Retina (tissue), 1 donor: Measurements from ENCODE around the gene STH.
"Not testable (repeated sequence)": the region's sequence is repeated elsewhere in the genome, so short reads cannot be mapped to it uniquely, and the experiment has no call there.

Source experiments
- DNase-seq: peaks from one replicate; pipeline ENCODE4 v3.0.0-alpha.2; 2016

Gene STH, protein sequence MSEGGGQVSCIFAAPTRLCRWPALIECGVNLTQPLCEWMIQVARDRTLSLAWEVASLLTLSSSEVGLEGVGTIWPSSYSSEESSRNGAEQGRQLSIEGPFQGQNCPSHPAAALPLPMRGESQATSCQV

DNA sequence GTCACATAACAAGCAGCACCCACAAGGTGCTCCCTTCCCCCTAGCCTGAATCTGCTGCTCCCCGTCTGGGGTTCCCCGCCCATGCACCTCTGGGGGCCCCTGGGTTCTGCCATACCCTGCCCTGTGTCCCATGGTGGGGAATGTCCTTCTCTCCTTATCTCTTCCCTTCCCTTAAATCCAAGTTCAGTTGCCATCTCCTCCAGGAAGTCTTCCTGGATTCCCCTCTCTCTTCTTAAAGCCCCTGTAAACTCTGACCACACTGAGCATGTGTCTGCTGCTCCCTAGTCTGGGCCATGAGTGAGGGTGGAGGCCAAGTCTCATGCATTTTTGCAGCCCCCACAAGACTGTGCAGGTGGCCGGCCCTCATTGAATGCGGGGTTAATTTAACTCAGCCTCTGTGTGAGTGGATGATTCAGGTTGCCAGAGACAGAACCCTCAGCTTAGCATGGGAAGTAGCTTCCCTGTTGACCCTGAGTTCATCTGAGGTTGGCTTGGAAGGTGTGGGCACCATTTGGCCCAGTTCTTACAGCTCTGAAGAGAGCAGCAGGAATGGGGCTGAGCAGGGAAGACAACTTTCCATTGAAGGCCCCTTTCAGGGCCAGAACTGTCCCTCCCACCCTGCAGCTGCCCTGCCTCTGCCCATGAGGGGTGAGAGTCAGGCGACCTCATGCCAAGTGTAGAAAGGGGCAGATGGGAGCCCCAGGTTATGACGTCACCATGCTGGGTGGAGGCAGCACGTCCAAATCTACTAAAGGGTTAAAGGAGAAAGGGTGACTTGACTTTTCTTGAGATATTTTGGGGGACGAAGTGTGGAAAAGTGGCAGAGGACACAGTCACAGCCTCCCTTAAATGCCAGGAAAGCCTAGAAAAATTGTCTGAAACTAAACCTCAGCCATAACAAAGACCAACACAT lies at the start of gene STH:
TSS of gene STH (plus strand) at position 264 of the 913 bp plus-strand sequence. CDS start at position 294, 30 bp downstream.
- no peak for DNase-seq

DNA sequence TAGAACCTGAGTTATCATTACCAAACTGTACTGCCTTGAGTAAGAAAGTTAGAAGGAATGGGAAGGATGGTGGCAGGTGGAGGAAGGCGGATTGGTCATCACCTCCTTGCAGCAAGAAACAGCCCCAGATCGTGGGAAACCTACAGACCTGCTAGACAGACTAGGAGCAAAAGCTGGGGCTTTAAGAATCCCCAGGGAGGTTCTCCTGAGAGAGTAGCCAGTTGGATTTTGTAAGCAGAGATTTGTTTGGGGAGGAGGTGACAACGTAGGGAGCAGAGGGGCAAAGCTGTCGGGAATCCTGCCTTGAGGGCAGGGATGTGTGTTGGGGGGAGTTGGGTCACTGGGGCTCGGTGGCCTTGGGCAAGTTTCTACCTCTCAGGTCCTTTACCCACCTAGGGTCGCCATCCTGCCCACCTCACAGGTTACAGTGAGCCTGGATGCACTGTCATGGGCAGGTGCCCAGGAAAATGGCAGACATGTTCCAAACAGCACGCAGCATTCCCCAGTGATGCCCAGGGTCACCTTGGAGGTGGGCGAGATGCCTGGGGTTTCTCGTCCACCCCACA lies 49.2 kb upstream of the STH start:
- DNase-seq: no peak

DNA sequence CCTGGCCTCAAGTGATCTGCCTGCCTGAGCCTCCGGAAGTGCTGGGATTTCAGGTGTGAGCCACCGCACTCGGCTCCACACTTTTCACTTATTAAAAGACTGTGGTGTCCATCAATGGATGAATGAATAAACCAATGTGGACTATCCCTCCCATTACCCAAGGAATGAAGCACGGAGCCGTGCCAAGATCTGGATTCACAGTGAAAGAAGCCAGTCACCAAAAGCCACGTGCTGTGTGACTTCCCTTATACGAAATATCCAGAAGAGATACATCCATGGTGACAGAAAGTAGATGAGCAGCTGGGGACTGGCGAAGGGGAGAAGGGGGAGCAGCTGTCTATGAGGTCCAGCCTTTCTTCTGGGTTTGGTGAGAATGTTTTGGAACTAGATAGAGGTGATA lies 48.2 kb upstream of the STH start:
- no peak for DNase-seq

DNA sequence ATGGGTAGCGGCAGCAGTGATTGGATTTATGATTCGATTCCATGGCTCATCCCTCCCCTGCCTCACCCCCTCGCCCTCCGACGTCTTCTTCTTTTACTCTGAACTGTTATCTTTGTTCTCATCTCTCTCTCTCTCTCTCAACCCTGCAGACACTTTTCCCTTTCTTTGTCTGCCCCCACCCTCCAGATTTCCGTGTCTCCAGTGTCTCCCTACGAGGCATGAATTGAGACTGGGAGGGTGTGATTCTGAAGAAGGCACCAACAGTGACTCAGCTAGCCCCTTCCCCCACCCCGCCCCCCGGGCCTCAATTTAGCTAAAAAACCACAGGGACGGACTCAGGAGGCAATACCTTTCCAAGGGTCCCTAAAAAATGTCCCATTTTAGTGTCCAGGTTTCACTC lies 47.6 kb upstream of the STH start:
- DNase-seq: no peak

DNA sequence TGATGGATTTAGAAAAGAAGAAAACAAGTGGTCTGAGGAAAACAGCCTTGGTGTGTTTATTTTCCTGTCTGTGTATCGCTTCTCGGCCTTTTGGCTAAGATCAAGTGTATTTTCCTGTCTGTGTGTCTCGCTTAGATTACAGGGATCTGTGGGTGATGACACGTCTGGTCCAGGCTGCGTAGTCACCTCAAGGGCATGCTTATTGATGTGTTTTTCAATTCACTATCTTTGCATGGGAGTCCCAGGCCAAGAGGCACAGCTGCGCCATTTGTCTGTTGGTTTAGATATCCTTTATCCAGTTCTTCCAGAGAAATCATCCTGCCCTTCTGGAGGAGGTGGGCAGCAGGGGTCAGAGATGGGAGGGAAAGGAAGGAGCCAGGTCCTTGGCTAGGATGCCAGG lies 47.1 kb upstream of the STH start:
- DNase-seq: no peak

DNA sequence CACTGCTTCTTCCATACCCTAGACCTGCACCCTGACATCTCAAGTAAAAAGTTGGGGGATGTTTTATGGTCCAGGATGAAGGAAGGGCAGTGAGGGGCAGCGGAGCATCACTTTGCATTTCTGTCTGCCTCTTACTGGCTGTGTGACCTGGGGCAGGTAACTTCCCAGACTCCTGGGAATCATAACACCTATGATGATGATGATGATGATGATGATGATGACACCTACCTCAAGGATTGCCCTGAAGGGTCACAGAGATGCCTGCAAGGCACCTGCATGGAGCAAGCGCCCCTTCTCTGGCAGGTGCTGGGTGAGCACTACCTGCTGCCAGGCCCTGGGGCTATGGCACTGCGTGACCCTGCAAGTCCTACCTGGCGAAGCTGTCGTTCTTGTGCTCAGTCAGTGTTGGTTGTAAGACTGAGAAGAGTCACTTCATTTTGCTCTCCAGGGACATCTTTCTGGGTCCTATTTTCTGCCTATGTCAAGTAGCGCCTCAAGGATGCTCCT lies 46.2 kb upstream of the STH start:
- DNase-seq: no peak

DNA sequence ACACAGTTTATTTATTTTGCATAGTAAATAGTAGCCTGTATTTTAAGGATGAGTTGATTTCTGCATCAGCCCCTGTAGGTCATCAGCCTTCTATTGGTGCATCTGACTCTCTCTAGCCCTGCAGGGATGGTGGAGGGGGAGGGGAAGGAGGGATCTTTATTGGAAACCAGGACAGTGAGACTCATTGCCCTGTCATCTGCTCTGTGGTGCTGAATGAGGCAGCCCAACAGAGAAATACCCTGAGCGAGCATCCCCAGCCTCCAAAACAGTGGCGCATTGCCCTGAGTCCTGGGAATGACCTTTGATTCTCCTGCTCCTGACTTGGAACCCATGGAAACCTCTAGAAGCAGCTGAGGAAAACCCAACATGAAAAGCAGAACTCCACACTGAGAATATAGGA lies 45.5 kb upstream of the STH start:
- DNase-seq: peak; percentile 22

DNA sequence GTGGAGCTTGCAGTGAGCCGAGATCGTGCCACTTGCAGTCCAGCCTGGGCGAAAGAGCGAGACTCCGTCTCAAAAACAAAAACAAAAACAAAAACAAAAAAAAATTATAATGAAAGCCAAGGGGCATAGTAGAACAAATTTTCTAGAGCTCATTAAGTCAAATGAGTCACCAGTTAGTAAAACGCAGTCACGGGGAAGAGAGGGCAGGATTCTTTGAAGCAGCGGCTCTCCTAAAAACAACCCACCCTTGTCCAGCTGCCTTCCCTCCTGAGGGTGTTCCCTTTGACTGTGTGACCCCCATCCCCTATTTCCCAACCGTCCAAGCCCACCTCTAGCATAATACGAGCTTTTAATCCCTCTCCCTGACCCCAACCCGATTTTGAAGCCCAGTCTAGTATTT lies 44.1 kb upstream of the STH start:
- DNase-seq: no peak

DNA sequence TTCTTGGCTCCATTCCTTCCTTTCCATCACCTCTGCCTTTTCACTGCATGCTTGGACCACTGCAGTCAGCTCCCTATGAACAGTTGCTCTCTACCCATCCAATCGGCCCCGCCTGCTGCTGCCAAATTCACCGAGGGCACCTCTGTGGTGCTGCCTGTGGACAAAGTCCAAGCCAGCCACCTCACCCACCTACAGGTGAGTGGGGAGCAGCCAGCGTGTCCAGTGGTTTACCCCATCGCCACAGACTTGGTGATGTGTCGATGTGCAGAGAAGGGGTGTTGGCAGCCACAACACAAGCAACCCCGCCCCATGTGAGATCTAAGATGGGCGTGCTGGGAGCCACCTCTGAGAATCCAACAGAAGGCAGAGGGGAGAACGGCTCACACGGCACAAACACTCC lies 43.7 kb upstream of the STH start:
- no peak for DNase-seq

DNA sequence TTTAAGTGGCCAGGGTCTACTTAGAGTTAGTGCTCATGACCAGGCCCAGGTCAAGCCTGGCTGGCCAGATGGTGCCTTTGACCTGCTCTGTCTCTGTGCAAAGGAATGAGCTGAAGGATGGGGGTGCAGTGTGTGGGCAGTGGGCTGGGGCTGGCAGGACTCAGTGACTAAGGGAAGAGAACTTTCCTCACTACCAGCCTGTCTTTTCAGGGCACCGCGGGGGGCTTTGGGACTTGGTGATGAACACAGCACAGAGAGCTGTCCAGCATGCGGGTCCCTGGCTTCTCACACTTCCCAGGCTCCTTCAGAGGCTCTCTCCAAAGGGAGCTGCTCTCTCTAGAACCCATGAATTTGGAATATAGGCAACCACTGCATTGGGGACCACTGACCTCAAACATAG lies 43.0 kb upstream of the STH start:
- DNase-seq: no peak

DNA sequence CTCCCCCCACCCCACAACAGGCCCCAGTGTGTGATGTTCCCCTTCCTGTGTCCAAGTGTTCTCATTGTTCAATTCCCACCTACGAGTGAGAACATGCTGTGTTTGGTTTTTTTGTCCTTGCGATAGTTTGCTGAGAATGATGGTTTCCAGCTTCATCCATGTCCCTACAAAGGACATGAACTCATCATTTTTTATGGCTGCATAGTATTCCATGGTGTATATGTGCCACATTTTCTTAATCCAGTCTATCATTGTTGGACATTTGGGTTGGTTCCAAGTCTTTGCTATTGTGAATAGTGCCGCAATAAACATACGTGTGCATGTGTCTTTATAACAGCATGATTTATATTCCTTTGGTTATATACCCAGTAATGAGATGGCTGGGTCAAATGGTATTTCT lies 42.3 kb upstream of the STH start:
- not testable (repeated sequence) for DNase-seq

DNA sequence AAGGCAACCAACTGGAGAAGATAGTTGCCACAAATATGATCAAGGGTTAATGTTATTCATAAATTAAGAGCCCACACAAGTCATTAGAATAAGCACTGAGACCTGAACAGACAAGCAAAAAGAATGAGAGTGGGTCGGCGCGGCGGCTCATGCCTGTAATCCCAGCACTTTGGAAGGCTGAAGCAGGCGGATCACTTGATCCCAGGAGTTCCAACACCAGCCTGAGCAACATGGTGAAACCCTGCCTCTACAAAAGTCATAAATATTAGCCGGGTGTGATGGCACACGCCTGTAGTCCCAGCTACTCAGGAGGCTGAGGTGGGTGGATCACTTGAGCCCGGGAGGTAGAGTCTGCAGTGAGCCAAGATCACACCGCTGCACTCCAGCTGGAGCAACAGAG lies 40.7 kb upstream of the STH start:
- DNase-seq: no peak

DNA sequence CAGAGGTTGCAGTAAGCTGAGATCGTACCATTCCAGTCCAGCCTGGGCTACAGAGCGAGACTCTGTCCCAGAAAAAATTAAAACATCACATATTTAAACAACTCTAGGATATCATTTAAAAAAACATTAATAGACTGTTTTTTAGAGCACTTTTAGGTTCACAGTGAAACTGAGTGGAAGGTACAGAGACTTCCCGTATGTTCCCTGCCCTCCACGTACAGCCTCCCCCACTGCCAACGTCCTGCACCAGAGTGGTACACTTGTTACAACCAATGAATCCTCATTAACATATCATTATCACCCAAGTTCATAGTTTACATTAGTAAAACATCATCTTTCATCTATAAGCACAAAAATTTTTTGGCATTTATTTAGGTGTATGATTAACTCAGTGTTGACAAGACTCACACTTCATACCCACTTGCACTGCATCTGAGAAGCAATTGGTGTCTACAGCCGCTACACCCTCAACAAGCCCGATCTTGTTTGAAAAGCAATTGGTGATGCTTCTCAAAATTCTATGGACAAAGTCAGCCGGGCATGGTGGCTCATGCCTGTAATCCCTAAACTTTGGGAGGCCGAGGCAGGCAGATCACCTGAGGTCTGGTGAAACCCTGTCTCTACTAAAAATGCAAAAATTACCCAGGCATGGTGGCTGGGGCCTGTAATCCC lies 39.9 kb upstream of the STH start:
- no peak for DNase-seq

DNA sequence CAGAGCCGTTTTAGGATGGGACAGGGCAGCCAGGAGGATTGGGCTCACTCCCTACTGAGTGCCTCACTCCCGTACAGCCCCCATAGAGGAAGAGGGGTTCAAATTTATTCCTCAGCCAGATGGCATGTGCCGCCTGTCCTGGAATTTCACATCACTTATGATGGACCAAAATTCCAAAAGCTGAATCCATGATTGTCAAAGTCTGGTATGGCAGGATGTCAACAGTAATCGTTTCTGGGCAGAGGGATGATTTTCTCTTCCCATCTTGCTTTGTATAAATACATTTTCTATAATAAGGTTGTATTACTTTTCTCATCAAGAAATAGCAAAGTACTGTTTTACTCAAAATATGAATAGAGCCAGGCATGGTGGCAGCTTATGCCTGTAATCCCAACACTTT lies 38.7 kb upstream of the STH start:
- DNase-seq: no peak

DNA sequence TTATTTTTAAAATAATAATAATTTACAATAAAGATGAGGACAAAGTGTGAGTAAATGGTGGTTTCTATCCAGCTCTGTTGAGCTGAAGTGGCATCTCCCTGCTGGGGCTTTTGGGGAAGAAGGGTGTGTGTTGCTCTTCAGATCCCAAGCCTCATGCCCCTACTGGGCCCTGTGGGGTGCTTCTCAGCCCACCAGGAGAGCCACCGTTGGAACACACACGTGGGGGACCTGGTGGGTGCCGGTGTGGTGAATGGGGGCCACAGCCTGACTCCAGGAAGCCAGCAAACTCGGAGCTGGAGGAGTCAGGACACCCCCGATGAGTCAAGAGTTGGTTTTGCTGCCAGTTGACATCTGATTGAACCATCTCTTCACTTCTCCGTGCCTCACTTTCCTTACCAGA lies 37.8 kb upstream of the STH start:
- no peak for DNase-seq

DNA sequence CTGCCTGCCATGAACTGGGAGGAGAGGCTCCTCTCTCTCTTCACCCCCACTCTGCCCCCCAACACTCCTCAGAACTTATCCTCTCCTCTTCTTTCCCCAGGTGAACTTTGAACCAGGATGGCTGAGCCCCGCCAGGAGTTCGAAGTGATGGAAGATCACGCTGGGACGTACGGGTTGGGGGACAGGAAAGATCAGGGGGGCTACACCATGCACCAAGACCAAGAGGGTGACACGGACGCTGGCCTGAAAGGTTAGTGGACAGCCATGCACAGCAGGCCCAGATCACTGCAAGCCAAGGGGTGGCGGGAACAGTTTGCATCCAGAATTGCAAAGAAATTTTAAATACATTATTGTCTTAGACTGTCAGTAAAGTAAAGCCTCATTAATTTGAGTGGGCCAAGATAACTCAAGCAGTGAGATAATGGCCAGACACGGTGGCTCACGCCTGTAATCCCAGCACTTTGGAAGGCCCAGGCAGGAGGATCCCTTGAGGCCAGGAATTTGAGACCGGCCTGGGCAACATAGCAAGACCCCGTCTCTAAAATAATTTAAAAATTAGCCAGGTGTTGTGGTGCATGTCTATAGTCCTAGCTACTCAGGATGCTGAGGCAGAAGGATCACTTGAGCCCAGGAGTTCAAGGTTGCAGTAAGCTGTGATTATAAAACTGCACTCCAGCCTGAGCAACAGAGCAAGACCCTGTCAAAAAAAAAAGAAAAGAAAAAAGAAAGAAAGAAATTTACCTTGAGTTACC lies 36.7 kb upstream of the STH start:
- DNase-seq: no peak

DNA sequence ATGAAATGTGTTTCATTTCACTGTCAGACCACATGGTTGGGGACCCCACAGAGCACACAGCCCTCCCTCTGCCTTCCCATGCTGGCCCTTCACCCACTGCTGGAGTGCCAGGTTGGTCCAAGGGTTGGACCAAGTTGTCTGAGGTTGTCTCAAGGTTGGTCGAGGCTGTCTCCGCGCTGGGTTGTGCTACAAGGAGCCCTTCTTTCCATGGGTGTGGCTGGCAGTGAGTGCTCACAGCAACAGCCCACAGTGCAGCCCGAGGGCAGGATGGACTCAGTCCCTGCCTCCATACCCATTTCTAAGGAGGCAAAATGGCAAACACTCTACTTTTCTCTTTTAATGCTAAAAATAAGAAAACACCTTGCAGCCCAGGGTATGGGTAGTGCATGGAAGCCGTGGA lies 35.8 kb upstream of the STH start:
- DNase-seq: no peak

DNA sequence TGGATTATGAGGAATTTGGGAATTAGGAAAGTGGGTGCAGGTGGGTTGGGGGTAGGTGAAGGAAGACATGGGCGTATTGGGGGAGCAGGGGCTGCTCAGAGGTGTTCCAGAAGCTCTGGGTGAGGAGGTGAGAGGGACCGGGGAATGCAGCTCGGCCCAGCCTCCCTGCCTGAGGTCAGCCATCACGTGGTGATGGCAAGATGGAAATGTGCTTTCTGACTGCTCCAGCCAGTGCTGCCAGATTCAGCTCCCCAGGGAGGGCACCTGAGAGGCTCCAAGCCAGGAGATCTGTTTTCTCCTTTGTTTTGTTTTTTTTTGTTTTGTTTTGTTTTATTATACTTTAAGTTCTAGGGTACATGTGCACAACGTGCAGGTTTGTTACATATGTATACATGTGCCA lies 35.2 kb upstream of the STH start:
- no peak for DNase-seq

DNA sequence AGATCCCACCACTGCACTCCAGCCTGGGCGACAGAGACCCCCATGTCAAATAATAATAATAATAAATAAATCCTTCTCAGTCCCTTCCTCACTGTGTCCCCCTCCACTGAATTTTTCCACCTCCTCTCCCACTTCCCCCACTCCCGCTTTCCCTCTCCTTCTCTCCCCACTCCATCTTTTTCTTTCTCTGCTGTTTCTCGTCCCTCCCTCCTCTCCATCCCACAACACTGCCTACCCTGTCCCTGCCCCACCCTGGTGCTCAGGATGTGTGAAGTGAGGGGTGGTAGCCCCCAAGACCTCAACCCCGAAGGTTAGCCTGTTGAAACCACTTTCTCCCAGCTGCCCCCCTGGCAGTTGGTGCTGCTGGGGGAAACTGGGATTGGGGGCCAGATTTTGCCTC lies 34.4 kb upstream of the STH start:
- no peak for DNase-seq

DNA sequence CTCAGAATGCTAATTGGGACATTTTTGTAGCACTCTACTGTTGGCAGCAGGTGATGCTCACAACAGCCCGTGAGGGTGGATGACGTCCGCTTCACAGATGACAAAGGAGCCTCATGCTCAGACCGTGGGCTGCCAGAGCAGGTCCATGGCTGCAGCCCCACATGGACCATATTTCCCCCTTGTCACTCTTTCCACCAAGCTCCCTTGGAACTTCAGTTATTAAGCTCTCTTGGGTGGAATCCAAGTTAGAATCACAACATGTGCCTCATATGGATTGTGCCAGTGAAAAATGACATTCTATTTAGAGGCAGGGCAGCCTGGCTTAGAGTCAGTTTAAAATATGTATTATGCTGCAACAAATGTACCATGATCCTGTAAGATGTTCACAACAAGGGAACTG lies 33.2 kb upstream of the STH start:
- DNase-seq: no peak

DNA sequence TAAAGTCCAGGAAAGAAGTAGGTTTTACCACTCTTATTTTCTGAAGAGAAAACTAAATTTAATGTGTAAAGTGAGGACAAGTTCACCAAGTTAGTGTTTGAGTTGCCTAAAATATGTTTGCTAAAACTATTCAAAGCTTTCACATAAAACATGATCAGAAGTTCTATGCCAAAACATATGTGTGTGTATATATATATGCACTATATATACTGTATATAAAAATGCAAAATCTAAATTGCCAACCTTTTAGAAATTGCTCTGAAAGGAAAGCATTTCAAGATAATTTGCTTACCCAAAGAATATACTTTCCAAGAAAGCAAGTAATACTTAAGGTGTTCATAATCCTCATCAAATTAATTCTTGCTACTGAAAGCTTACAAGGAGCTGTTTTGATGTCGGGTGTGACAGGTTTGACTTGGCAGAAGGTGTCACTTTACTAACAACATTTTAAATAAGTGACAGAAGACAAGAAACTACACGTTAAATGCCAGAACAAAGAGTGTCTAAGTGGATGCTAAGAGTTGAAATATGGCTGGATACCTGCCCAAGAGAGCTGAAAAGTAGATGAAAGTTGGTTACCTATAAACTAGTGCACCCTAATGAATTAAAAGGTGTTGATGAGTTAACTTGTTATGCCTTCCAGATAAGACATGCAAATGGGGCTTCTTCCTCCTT lies 32.3 kb upstream of the STH start:
- DNase-seq: no peak

DNA sequence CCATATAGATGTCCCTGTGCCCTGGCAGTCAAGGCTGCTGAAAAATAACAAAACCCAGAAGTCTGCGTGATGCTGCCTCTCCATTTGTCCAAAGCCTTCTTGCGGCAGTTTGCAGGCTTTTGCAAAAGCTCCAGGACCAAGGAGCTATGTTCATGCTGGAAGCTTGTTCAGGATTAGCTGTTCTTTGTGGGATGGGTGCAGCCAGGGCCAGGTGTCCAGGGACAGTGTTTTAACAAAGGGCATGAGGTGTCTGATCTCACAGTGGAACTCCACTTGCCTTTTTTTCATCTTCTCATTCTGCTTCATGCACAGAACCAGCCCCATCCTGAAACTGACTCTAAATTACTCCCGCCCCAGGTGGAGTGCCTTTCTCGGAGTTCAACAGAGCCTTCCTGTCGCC lies 31.7 kb upstream of the STH start:
- no peak for DNase-seq
